NCI-H774 (cell line): ENCODE measurements around the gene TSPAN18.

Source experiments
- DNase-seq: peaks from one replicate; lab custom pipeline; 2025; lab: John Stamatoyannopoulos, UW

Gene TSPAN18

DNA sequence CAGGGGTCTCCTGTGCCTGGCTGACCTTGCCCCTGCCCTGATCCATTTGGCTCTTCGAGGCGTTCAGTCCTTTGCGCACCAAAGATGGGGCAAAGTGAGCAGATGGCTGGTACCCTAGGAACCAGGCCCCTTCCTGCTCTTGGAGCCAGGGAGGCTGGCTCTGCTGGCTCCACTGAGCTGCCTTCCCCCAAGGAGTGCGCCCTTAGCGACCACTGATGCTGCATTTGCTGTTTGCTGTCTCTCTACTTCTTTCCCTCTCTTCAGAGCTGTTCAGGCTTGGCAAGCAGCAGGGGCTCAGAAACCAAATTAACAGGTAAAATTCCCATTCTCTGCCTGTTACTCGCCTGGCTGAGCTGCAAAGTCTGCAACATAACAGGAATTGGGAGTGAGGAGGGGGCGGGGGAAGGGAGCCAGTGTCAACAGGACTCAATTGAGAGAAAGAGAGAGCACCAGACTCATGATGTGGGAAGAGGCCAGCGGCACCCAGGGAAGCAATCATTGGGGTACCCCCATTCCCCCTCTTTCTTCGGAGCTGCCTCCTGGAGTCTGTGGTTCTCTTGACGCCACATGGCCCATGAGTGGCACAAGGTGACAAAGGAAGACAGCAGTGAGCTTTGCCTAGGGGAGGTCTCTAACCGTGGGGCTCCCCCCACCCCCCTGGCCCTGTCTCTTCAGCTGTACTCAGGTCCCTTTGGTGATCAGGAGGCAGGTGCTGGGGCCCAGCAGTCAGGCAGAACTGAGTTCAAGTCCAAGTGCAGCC lies 121.6 kb downstream of the TSPAN18 start:
- DNase-seq = no peak

DNA sequence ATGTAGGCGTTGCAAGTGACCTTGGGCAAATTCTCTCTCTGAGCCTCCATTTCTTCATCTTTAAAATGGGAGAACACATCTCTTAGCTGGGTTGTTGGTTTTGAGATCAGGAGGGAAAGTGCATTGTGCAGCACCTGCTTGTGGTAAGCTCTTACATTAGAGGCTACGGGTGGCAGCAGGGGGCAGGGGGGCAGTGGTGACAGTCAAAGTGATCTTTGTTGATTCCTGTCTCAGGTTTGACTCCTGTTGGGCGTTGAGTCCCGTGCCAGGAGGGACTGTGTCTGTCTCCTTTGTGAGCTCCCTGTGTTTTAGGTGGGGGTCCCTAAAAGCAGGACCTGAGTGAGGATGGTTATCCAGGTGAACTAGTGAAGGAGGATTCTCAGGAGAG lies 122.2 kb downstream of the TSPAN18 start:
- no peak for DNase-seq

DNA sequence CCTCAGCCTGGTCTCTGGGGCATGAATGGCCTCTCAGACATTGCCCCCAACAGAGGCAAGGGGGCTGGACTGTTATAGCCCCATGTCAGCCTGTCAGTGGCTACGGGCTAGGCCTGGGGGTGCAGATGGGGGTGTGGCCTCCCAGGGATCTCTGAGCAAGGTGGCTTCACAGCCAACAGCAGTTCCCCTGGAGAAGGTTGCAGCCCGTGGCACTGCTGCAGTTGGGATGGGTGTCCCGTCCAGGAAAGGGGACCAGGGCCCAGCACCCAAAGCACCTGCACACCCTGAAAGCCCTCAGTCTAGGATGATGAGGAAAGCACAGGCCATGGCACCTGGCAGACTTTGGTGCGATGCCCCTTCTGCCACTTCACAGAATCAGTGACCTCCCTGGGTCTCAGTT lies 122.7 kb downstream of the TSPAN18 start:
- DNase-seq = no peak

DNA sequence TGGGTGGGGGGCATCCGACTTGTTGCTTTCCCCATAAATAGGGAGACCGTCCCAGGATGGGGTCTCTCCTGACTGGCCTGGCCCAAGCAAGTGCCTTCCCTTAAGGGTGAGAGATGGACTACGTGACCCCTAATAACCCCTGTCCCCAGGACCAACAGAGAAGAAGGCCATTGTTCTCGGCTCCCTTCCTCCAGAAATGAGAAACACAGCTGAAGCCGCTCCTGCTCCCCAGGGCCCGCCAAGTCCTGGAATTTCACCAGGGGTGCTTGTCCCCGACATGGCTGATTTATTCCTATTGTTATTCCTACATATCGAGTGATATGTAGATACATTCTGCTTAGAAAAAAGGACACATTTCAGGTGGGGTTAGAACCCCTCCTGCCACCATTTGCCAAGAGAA lies 123.2 kb downstream of the TSPAN18 start:
- no peak for DNase-seq

DNA sequence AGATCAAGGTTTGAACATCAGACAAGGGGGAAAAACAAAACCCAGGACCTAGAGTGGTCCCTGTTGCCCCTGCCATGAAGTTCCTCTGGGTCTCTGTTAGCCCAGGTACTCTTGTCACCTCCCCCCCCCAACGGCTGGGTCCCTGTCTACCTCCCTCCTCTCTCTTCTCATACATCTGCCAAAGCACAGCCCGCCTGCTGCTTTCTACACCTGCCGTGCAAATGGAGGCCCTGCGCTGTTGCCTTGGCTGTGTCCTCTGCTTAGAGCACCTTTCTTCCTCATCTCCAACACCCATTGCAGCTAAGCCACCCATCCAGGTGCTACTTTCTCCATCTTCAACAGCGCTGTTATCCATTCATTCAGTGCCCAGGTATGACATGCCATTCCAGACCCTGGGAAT lies 124.7 kb downstream of the TSPAN18 start:
- DNase-seq = no peak

DNA sequence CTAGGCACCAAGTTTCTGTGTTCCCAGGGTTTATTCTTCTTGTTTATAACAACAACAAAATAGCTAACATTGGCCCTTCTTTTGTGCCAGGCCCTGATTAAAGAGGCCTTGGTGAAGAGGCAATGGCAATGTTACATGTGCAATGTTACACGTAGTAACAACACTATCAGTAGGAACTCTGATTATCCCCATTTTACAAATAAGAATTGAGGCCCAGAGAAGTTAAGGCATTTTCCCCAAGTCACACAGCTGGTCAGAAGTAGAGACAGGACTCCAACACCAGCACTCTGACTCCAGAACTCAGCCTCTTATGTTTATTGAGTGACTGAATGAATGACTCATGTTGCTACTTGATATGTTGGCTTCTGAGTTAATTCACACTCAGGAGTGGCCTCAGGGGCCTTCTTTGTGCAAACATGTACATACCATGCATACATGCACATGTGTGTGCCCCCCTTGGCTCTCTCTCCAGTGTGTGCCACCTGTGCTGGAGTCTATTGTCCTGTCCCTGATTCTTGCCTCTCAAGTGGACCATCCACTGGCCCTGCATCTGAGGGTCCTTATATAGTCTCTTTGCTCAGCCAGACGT lies 125.5 kb downstream of the TSPAN18 start:
- DNase-seq = no peak

DNA sequence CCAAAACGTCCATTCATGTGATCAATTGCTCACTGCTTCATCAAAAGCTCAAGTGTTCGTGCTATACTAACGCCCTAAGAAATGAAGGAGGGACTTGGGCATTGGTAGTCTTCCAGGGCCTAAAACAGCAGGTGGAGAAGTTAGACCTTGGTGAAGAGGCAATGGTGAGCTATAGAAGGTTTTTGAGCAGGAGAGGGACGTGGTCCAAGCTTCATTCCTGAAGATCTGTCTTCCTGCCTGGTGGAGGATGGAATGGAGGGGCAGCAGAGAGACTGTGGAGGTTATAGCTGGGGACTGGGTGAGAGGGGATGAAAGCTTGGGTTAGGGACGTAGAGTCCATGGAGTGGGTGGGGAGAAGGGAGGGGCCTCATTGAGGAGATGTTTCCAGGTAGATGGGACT lies 126.2 kb downstream of the TSPAN18 start:
- DNase-seq = no peak

DNA sequence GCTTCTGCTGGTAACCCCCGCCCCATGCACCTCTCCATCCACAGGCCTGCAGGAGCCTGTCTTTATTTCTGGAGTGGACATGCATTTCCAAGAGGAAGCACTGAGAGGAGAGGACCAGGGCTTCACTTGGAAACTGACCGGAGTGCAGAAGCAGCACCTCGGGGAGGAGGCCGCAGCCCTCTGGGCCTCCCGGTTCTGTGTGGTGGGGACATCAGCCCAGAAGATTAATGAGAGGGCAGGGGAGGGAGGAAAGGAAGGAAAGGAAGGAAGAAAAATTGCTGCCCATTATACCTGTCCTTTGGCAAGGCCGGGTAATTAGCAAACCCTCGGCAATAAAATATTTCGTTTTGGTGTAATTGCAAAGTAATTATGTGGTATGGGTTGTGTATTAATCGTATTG lies 126.9 kb downstream of the TSPAN18 start:
- DNase-seq = no peak

DNA sequence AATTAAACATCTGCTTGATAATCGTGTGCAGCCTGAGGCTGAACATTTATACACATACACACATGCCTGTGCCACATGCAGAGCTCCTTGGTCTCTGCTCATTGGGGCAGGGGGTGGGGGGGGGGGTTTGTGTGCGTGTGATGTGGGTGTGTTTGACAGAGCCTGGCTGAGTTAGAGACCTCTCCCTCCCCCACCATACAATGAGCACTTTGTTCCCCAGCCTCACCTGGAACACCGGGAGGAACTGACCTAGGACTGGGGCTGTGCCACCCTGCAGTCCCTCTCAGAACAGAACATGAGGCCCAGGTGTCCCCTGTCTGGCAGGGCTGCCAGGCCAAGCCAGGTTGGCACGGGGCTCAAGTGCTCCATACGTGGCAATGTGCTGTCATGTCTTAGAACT lies 127.3 kb downstream of the TSPAN18 start:
- no peak for DNase-seq

DNA sequence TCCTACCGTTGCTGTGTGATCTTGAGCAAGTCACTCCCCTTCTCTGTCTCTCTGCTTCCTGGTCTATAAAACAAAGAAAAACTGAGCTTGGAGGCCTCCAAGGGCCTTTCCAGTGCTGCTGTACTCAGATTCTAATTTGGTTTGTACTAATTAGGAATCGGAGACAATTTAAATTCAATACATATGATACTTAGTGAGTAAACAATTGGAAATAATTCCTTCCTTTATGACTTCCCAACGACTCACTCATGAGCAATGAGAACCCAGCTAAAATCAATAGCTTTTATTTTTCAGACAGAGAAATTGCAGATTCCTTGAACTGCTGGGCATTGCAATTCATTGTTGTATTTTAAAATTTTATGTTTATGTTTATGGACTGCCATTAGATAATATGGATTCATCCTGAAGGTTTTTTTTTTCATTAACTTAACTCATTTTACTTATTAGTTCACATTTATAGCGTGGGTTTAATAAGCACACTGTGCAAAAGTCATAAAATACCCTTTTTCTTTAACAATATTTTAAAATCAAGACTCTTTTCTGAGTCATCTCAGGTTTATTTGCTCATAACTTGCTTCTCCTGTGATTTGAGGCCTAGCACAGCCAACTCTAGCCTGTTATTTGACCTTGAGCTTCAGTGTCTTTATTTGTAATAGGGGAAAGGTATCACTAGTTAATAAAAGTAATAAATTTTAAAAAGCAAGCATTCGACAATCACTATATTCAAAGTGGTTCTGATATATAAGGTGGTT lies 128.2 kb downstream of the TSPAN18 start:
- DNase-seq = no peak

DNA sequence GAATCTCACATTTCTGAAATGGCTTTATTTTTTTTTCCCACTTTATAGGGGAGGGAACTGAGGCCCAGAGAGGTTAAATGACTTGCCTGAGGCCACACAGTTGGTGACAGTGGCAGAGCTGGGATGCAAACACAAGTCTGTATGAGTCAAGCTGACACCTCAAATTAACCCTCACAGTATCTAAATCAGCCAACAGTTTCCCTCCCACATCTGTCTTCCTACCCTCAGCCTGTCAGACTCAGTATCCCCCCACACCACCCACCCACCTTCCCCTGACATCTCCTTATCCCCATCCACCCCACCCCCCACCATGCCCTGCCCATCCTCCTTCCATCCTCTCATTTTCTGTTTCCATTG lies 128.7 kb downstream of the TSPAN18 start:
- DNase-seq = no peak

DNA sequence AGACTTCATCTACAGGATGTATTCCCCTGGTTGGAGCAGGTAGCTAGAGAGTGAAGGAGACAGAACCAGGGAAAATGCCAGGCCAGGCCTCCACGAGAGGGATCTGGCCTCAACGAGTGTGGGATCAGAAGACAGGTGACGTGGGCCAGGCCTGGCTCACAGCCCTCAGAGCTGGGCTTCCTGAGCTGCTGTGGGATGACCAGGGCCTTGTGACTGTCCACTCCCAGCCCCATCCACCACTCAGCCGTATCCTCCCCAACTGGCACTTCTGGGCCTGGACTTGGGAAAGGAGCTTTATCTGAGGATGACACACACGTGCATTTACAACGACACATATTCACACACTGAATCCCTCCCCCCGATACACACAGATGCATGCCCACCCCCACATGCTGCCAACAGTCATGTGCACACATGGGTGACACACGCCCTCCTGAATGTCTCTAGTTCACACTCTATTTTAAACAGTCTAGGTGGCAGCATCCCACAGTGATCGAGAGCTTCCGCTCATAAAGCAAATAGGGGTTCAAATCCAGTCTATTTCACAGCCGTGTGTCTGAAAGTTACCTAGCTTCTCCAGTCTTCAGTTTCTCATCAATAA lies 130.8 kb downstream of the TSPAN18 start:
- no peak for DNase-seq

DNA sequence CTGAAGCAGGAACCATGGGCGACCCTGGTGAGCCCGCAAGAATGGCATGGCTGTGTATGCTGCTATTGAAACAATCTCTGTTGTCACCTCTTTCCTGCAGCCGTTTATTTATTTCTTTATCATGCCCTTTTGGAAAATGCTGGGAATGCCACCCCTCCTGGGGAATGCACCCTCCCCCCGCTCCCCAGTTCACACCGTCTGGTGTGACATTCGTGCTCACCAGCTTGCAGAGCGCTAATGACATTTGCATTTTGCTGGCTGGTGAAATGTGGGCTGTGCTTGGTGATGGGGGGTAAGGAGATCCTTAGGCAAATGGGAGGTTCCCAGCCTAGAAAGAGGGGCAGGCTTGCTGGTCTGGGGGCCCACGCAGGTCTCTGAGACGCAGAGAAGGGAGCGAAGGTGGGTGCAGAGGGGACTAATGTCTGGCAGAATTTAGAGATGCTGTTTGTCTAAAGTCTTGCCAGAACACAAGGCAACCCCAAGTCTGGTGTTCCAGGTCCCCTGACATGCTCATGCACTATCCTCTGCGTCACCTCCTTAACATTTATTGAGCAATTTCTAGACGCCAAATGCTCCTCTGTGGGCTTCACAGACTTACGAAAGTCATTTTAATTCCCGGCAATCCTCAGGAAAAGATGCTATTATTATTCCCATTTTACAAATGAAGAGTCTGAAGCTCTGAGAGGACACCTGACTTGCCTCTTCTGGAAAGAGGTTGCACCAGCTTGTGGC lies 132.2 kb downstream of the TSPAN18 start:
- no peak for DNase-seq

DNA sequence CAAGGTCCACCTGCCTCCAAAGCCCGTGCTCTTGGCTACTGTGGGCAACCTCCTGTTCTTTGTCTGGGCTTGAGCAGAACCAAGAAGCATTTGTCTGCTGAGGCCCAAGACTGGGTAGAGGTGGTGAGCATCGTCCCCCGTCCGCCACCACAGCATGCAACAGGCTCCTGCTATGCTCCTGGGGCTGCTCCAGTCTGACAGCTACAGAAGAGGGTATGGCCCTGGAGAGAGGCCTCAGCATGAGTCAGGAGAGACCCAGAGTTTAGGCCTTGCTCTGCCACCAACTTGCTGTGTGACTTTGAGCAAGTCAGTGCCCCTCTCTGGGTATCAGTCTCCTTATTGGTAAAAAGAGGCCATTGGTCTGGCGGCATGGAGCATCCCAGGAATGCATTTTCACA lies 132.8 kb downstream of the TSPAN18 start:
- no peak for DNase-seq

DNA sequence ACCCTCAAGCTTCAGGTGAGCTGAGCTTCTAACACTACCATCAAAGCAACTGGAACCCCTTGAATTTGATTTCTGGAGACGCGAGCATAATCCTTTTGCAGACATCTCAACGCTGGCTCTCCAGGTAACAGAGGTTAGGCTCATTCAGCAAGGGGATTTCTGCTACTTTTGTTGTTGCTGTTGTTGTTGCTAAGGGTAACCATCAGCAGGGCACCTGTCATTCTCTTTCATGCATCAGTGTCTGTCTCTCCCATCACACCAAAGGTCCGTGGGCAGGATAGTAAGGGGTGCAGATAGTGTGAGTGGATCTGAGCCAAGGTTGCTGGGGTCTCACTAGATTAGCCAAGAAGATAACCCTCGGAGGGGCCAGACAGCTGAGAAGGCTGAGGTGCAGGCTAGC lies 133.6 kb downstream of the TSPAN18 start:
- DNase-seq = no peak

DNA sequence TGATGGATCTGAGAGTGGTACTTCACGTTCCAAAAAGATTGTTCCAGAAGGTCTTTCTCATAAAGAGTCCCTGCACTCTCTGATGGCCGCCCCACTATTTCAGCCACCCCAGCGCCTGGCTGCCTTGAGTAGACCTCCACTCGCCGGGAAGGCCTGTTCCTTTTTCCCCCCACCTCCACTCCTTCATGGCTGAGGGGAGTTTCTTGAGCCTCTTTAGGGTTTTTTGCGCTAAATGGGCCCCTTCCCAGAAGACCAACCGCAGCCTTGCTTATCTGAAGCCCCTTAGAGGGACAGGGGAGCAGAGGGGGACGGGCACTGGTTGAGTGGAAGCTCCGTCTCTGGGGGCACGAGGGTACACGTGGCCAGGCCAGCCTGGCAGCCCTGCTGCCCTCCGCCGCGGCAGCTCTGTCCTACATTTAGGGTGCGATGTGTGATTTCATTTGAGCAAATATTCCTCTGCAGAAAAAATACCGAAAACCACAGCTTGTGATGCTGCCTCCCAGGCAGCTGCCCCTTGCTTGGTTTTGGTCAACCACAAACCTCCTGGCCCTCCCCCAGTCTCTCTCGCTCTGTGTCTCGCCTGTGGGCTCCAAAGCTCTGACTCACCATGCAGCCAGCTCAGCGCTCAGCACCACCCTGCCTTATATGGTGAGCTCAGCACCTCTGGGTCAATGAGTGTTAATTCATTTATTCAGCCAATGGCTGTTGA lies 135.2 kb downstream of the TSPAN18 start:
- DNase-seq = no peak

DNA sequence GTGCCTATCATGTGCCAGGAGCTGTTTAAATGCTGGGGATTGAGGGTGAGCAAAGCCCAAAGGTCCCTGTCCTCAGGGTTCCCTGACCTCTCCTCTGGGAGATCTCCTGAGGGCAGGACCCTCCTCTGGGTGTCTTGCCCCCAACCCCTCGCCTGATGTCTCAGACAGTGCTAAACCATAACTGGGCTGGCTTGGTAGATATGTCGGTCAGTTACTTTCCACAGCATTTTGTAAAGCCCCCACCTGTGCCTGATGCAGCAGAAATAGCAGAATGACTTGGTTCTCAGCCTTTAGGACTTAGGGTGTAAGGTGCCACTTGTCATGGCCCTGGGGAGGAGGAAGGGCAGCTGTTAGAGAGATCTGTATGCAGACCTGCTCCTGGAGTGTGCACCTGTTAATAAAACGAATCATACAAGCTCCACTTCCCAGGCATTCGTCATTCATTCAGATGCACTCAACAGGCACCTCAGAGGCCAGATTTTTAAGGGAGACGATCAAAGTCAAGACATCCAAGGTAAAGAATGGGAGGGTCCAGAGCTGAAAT lies 135.9 kb downstream of the TSPAN18 start:
- no peak for DNase-seq

DNA sequence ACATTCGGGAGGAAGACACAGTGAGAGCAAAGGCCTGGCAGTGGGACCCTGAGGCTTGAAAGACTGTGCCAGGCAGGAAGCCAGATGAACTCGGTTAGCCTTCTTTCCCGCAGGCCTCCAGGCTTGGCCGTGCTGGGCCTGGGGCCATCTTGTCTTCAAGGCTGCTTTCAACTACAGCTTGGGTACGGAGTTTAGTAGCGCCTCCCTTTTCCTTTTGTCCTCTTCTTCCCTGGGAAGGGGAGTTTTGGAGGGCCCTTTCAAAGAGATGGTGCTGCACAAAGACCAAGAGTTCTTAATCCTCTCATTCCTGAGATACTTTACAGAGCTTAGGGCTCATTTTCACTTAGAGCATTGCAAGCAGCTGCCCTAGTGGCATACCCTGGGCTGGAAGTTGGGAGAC lies 136.5 kb downstream of the TSPAN18 start:
- no peak for DNase-seq

DNA sequence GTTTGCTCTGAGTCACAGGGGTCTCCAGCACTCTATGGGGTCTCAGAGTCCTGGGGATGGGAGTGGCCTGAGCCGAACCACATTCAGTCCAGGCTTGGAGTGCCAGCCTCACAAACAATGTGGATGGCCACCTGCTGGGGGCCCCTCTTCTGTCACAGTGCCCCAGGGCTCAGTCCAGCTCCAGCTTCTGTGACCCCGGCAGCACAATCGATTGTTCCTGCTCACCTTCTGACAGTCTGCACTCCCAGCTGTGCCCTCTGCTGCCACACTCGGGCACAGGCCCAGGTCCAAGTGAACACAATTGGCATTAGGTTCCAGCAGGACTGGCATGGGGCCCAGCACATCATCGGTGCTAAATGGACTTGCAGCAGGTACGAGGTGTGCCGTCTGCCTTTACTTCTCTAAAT lies 139.1 kb downstream of the TSPAN18 start:
- no peak for DNase-seq

DNA sequence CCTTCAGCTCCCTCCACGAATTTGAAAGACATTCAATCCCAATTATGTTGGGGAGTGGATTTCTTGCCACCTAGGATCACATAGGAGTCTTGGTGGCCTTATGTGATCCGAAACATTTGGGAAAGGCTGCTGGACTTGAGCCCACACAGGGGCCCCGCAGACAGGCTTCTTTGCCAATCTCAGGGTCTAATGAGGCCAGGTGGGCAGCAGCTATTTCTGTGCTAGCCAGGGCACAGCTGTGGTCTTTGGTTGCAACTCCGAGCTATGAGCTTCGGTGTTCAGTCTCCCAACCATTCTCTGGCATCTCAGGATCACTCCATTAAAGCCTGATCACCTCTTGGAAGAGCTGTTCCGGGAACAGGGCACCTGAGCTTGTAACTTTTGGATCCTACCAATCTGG lies 139.5 kb downstream of the TSPAN18 start:
- DNase-seq = no peak

DNA sequence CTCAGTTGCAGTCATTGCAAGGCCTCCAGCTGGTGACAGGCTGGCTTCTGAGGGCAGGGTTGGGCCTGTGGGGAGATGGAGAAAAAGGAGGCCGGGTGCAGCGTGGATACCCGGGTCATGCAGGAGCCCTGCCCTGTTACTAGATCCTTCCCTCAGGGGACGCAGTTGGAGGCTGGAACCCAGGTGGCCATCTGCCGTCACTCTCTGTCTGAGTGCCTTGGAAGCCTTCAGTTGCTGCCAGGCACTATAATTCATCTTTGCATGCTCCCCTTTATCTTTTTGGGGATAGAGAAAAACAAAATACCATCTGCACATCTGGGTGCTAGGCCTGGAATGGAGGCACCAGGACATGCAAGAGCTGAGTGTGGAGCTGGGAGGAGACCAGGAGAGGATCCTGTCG lies 141.3 kb downstream of the TSPAN18 start:
- DNase-seq = no peak
